Measurements from ENCODE around the gene C1orf226.
"Not testable (repeated sequence)": the region's sequence is repeated elsewhere in the genome, so short reads cannot be mapped to it uniquely, and the experiment has no call there.

The C1orf226 gene

DNA sequence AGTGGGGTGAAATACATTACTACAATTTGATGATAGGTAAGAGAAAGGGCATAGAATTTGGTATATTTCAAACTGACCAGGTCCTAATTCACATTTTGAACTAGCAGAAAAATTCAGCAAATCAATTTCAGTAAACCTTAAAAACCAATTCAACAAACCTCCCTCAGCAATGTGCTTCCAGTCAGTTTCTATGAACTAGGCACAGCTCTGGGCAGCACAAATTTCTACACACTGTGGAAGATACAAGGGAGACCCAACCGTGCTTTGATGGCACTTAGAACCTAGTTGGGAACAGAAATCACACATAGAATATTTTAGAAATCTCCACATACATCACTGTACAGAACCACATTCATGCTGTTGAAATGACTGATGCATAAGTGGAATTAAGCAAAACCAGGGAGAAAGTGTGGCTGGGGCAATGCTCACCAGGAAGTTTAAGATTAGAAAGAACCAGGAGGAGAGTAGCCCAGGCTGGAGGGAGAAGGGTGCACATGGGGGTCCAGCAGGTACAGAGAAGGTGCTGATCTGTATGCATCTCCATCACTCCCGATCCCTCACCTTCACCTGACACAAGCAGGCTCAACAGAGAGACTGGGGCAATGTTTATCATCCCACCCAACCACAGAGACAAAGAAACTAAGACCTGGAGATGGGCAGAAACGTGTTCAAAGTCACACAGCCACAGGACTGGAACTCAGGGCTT is 14.8 kb downstream of the C1orf226 start:
- TF ChIP-seq POLR2A (IDR thresholded peaks at IDR 0.05; ENCODE audit: low read depth, low read length) = no peak
- DNase-seq (ENCODE audit: insufficient read length, low spot score) (no peak), FAIRE-seq (no peak)

DNA sequence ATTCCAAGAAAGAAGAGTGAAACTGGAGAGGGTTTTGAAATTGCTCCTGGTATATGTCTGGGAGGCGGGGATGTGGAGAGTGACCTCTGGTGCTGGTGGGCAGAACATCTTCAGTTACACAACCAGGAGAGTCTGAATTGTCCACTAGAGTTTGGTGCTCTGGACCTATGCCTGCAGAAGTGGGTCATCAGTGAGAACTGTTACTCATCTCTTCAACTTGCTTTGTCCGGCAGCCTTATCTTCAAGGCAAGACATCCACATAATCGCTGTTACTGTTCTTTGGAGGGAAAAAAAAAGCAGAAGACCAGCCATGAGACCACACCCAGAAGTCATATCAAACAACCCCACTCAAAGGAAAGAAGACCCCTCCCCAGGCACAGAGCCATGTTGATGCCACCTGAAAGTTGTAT is 15.5 kb downstream of the C1orf226 start:
- DNase-seq (ENCODE audit: insufficient read length, low spot score) = no peak
- FAIRE-seq = no peak
- no peak for TF ChIP-seq POLR2A (IDR thresholded peaks at IDR 0.05; ENCODE audit: low read depth, low read length)

DNA sequence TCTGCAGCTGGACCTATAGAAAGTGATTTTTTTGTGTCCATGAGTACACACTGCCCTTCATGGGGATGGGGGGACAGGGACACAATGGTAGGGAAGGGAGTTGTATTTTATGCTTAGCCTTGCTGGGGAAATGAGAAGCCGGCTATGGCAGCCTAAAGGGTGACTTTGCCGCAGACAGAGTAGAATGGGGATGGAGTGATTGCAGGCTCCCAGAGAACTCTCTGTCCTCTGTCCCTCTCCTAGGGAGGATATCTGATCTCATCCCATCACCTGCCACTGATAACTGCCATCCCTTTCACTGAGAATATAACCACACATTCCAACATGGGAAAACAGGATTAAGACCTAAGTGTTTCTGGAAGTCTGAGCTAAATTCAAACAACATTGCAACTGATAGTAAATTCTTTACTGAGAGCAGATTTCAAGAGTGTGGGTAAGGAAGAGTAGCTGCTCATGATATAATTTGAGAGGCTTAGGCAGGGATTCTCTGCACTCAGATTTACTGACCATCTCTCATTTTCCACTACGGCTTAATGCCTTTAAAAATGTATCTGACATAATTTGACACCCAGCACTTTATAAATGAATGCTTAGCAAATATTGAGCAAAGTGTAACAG is 16.5 kb downstream of the C1orf226 start:
- no peak for TF ChIP-seq POLR2A (IDR thresholded peaks at IDR 0.05; ENCODE audit: low read depth, low read length)
- FAIRE-seq = no peak
- no peak for DNase-seq (ENCODE audit: insufficient read length, low spot score)

GRCh38 chr1:162398999-162399580 is 17.6 kb downstream of the C1orf226 start:
- no peak for DNase-seq (ENCODE audit: insufficient read length, low spot score)
- no peak for TF ChIP-seq POLR2A (IDR thresholded peaks at IDR 0.05; ENCODE audit: low read depth, low read length)
- no peak for FAIRE-seq

DNA sequence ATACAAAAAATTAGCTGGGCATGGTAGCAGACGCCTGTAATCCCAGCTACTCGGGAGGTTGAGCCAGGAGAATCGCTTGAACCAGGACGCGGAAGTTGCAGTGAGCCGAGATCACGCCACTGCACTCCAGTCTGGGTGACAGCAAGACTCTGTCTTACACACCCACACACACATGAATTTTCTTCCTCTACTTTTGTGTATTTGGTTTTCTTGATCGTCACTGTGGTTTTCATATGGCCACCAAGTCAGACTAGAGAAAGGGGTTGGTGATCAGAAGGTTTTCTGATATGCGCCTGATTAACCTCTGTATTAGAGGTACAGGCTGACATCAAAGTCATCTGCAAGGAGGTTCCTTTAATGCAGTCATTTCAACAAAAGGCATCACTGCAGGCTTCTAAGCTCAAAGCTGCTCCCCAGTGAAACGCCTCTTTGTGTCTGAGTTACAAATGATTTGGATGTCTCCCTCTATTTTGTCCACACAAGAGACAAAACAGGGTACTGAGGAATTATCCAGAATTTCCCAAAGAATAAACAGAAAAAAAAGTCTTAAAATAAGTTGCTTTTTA is 19.3 kb downstream of the C1orf226 start:
- FAIRE-seq (no peak), DNase-seq (ENCODE audit: insufficient read length, low spot score) (no peak)
- TF ChIP-seq POLR2A (IDR thresholded peaks at IDR 0.05; ENCODE audit: low read depth, low read length) = no peak

DNA sequence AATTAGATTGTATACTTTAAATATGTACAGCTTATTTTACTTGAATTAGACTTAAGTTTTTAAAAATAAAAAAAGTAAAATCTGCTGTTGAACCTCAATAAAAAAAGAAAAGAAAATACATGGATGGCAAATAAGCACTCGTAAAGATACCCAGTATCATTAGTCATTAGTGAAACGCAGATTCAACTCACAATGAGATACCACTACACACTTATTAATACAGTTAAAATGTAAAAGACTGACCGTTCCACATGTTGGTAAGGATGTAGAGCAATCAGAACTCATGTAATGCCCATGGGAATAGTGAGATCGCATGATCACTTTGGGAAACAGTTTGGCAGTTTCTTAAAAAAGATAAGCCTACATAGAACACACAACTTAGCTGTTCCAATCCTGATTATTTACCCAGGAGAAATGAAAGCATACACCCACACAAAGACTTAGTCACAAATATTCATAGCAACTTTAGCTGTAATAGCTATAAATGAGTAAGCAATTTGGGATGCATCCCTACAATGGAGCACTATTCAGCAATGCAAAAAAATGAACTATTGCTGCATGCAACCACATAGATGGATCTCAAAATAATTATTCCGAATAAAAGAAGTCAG is 23.1 kb downstream of the C1orf226 start:
- DNase-seq (ENCODE audit: insufficient read length, low spot score) = no peak
- no peak for TF ChIP-seq POLR2A (IDR thresholded peaks at IDR 0.05; ENCODE audit: low read depth, low read length)
- FAIRE-seq = peak; percentile 36

DNA sequence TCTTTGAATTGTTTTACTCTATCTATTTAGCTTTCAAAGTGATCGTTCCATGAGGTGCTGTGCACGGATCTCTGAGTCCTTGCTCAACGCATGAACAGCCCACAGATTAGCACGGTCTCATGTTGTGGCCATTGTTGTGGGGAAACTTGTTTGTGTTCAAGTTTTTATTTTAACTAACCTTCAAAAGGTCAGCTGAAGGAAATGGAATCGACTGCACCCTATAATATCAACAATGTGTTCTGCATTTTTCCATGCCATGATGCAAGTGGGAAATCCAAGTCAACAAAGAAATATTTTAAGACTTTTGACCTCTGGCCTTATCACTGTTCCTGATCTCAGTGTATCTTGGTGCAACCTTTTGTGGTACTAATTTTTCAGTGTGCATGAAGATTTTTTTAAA is 24.3 kb downstream of the C1orf226 start:
- FAIRE-seq (no peak), DNase-seq (ENCODE audit: insufficient read length, low spot score) (no peak)
- no peak for TF ChIP-seq POLR2A (IDR thresholded peaks at IDR 0.05; ENCODE audit: low read depth, low read length)

DNA sequence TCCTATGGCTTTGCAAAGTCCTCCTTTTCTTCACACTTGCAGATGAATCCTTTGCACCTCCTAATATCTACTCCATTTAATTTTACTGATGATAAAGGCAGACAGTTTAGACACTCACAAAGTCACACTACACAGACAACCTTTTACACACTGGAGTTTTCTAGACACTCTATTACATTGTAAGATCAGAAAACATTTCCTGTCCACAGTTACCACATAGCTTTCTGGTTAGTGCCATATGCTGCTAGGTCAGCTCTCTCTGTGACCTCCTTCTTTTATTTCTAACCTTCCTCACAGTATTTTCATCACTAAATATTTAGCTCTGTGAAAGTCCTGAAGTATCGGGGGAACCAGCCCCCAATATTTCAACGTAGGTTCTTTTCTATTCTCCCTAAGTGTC is 25.3 kb downstream of the C1orf226 start:
- DNase-seq (ENCODE audit: insufficient read length, low spot score) (no peak), FAIRE-seq (no peak)
- no peak for TF ChIP-seq POLR2A (IDR thresholded peaks at IDR 0.05; ENCODE audit: low read depth, low read length)

GRCh38 chr1:162407539-162407938 is 26.0 kb downstream of the C1orf226 start:
- DNase-seq (ENCODE audit: insufficient read length, low spot score) (no peak), FAIRE-seq (no peak)
- TF ChIP-seq POLR2A (IDR thresholded peaks at IDR 0.05; ENCODE audit: low read depth, low read length) = no peak

DNA sequence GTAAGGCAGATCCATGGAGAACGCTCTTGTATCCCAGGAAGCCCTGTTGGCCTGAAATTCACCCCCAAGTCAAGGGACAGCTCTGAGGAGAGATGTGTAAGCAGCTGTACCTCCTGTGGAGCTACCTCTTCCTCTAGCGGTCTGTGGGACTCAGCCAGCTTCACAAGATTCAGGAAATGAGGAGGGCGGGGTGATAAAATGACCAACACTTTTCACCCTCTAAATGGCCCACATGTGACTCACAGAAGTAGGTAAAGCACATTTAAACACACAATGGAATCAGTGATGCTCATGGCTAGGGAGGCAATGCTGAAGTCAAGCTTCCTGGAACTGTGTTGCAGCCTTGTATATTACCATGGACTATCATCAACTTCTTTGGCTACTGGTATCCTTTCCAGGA is 30.5 kb downstream of the C1orf226 start, which contains the start of gene SH2D1B:
Gene SH2D1B (minus strand): TSS at position 135 of the 400 bp plus-strand sequence. CDS start 120 bp downstream, at position 15.
- peak; percentile 64 for DNase-seq (ENCODE audit: insufficient read length, low spot score)
- peak; percentile 98 for FAIRE-seq
- no peak for TF ChIP-seq POLR2A (IDR thresholded peaks at IDR 0.05; ENCODE audit: low read depth, low read length)

GRCh38 chr1:162416215-162416614 is 34.7 kb downstream of the C1orf226 start:
- no peak for FAIRE-seq
- DNase-seq (ENCODE audit: insufficient read length, low spot score) = no peak
- no peak for TF ChIP-seq POLR2A (IDR thresholded peaks at IDR 0.05; ENCODE audit: low read depth, low read length)

GRCh38 chr1:162416909-162417308 is 35.4 kb downstream of the C1orf226 start:
- no peak for FAIRE-seq
- no peak for TF ChIP-seq POLR2A (IDR thresholded peaks at IDR 0.05; ENCODE audit: low read depth, low read length)
- no peak for DNase-seq (ENCODE audit: insufficient read length, low spot score)

GRCh38 chr1:162417650-162418049 is 36.1 kb downstream of the C1orf226 start:
- FAIRE-seq = no peak
- no peak for DNase-seq (ENCODE audit: insufficient read length, low spot score)
- TF ChIP-seq POLR2A (IDR thresholded peaks at IDR 0.05; ENCODE audit: low read depth, low read length) = no peak

GRCh38 chr1:162418584-162418983 is 37.1 kb downstream of the C1orf226 start:
- not testable (repeated sequence) for FAIRE-seq; DNase-seq (ENCODE audit: insufficient read length, low spot score)

- not testable (repeated sequence) for FAIRE-seq; DNase-seq (ENCODE audit: insufficient read length, low spot score)
Observed at GRCh38 chr1:162419450-162419931, 38.0 kb downstream of the C1orf226 start.
